Measurements from ENCODE around the gene JAG2. TPM values are rescaled to one million over a fixed set of nuclear protein-coding genes. Genes with fewer than 3 reads are reported as not detected.

The JAG2 gene
- total and polyA plus RNA-seq, 8 donors: 9.9 to 38.3 (median 11.0) TPM

GRCh38 chr14:105102361-105102870 lies 66.2 kb downstream of the JAG2 start:
- 86% methylated on average over 7 of the region's 7 CpGs for WGBS, 2 donors
- H3K27ac ChIP-seq: no peak overlapping the region
- DNase-seq: no peak
- peaks cover 0 to 6% (median 0%) of the 10 kb centered on the region in 4 donors for H3K27me3 ChIP-seq
- TF ChIP-seq CTCF (IDR thresholded peaks at IDR 0.05): no peak
- no peaks in the 10 kb centered on the region for H3K36me3 ChIP-seq
- ATAC-seq: no peak
- no peak overlapping the region for H3K4me3 ChIP-seq
- no peaks in the 10 kb centered on the region for H3K9me3 ChIP-seq
- FAIRE-seq: no peak
- no peaks in the 10 kb centered on the region for H3K4me1 ChIP-seq
- intact Hi-C loops (cut with DNase I): no loop called here

- DNase-seq (no peak), ATAC-seq (no peak), FAIRE-seq (no peak)
- intact Hi-C loops (cut with DNase I): no loop called here
- peaks cover 0 to 6% (median 0%) of the 10 kb centered on the region in 4 donors for H3K27me3 ChIP-seq
- 78 to 88% methylated on average over 4 of the region's 4 CpGs for WGBS, 2 donors
- no peak overlapping the region for H3K27ac ChIP-seq
- no peaks in the 10 kb centered on the region for H3K36me3 ChIP-seq
- no peaks in the 10 kb centered on the region for H3K9me3 ChIP-seq
- TF ChIP-seq CTCF (IDR thresholded peaks at IDR 0.05): no peak
- no peak overlapping the region for H3K4me3 ChIP-seq
- H3K4me1 ChIP-seq: no peaks in the 10 kb centered on the region
Measured at GRCh38 chr14:105100910-105101309, 67.7 kb downstream of the JAG2 start.

- Histone ChIP-seq H3K27me3 (peaks cover 0 to 6% (median 0%) of the 10 kb centered on the region in 4 donors), H3K36me3 (no peaks in the 10 kb centered on the region), H3K9me3 (no peaks in the 10 kb centered on the region), H3K27ac (no peak overlapping the region), H3K4me1 (no peaks in the 10 kb centered on the region), H3K4me3 (no peak overlapping the region)
- WGBS, 2 donors: 72 to 74% methylated on average over 6 of the region's 6 CpGs
- intact Hi-C loops (cut with DNase I): loop anchor here in 1 of 3 donors (10.0 kb wide), 1 partner anchor 65 kb away; the partner anchor contains the start of gene JAG2
- FAIRE-seq (no peak), DNase-seq (no peak), ATAC-seq (no peak)
- TF ChIP-seq CTCF (IDR thresholded peaks at IDR 0.05): no peak
Measured at GRCh38 chr14:105099778-105100177, 68.8 kb downstream of the JAG2 start.

GRCh38 chr14:105098316-105098715 lies 70.3 kb downstream of the JAG2 start:
- Histone ChIP-seq H3K27me3 (no peaks in the 10 kb centered on the region), H3K27ac (no peak overlapping the region), H3K4me3 (no peak overlapping the region), H3K9me3 (no peaks in the 10 kb centered on the region), H3K4me1 (peaks cover 0 to 9% (median 4%) of the 10 kb centered on the region in 3 donors), H3K36me3 (no peaks in the 10 kb centered on the region)
- TF ChIP-seq CTCF (IDR thresholded peaks at IDR 0.05): no peak
- DNase-seq (no peak), FAIRE-seq (no peak), ATAC-seq (no peak)
- intact Hi-C loops (cut with DNase I): loop anchor here in 1 of 3 donors (10.0 kb wide), 1 partner anchor 66 kb away; the partner anchor contains the start of gene JAG2
- 84 to 85% methylated on average over 8 of the region's 8 CpGs for WGBS, 2 donors

GRCh38 chr14:105097794-105098127 lies 70.8 kb downstream of the JAG2 start:
- intact Hi-C loops (cut with DNase I): loop anchor here in 1 of 3 donors (10.0 kb wide), 1 partner anchor 67 kb away; the partner anchor contains the start of gene JAG2

More at GRCh38 chr14:105097794-105098127, 70.8 kb downstream of the JAG2 start:
- no peak for FAIRE-seq
- DNase-seq: peak in 1 of 6 donors; percentile 31
- Histone ChIP-seq H3K4me3 (no peak overlapping the region), H3K27me3 (no peaks in the 10 kb centered on the region), H3K36me3 (no peaks in the 10 kb centered on the region), H3K4me1 (peaks cover 0 to 11% (median 6%) of the 10 kb centered on the region in 3 donors), H3K9me3 (no peaks in the 10 kb centered on the region), H3K27ac (no peak overlapping the region)
- TF ChIP-seq CTCF (IDR thresholded peaks at IDR 0.05): no peak
- ATAC-seq: no peak
- 75 to 80% methylated on average over 7 of the region's 7 CpGs for WGBS, 2 donors
